PC-3 (cell line): Measurements from ENCODE around the gene AFAP1L2. TPM values are rescaled to one million over a fixed set of nuclear protein-coding genes. Genes with fewer than 3 reads are reported as not detected.
A peak's percentile ranks its signal among the peaks of the same experiment; 100 is the strongest.

Experiments
- ATAC-seq: fragments of 200-7000 bp; cut with Tn5 transposase; 2 replicates; pipeline ENCODE4 v1.9.1; 2020; ENCODE audit warnings: mild to moderate bottlenecking, moderate library complexity
- BruUV-seq: library from RNA; stranded (reverse); fragments of 400-500 nt; replicated peaks from 2 replicates; lab custom pipeline; 2021; lab: Mats Ljungman, UMichigan
- CTCF ChIA-PET: fragments of 300-600 bp; sonication (Branson Sonifier 250); formaldehyde crosslinking; loops from one replicate; lab custom pipeline; 2022; ENCODE audit warnings: antibody characterized with exemption; lab: Charles Lee
- POLR2A ChIA-PET: fragments of 300-600 bp; sonication (Branson Sonifier 250); formaldehyde crosslinking; loops from one replicate; lab custom pipeline; 2022; ENCODE audit warnings: antibody characterized with exemption; ENCODE audit not compliant: unreplicated experiment; lab: Charles Lee
- DNase-seq: peaks from one replicate; pipeline ENCODE4 v3.0.0-alpha.2; 2015
- H2AFZ ChIP-seq: fragments of 300-600 bp; sonication (generic); 2 replicates; pipeline ENCODE4 v1.6.0; 2016; ENCODE audit warnings: antibody characterized with exemption, low read length
- H3F3A ChIP-seq: fragments of 300-600 bp; sonication (generic); one replicate; pipeline ENCODE4 v1.6.0; 2017; ENCODE audit warnings: antibody characterized with exemption, low read length, control low read depth, mild to moderate bottlenecking; ENCODE audit not compliant: unreplicated experiment
- H3K27ac ChIP-seq: fragments of 300-600 bp; sonication (generic); 2 replicates; pipeline ENCODE4 v1.5.1; 2016; ENCODE audit warnings: mild to moderate bottlenecking, low read length
- H3K27me3 ChIP-seq: fragments of 300-600 bp; sonication (generic); 2 replicates; pipeline ENCODE4 v1.6.1; 2016; ENCODE audit warnings: low read length, mixed read lengths
- H3K36me3 ChIP-seq: fragments of 300-600 bp; sonication (generic); 2 replicates; pipeline ENCODE4 v1.6.1; 2016; ENCODE audit warnings: low read depth, mixed run types, low read length, mixed read lengths
- H3K4me1 ChIP-seq: fragments of 300-600 bp; sonication (generic); 2 replicates; pipeline ENCODE4 v1.5.1; 2016; ENCODE audit warnings: low read length; ENCODE audit not compliant: insufficient read depth
- H3K4me2 ChIP-seq: fragments of 300-600 bp; sonication (generic); 2 replicates; pipeline ENCODE4 v1.6.0; 2016; ENCODE audit warnings: low read length
- H3K4me3 ChIP-seq: fragments of 300-600 bp; sonication (generic); 2 replicates; pipeline ENCODE4 v1.5.1; 2016; ENCODE audit warnings: mild to moderate bottlenecking, low read length, mixed read lengths
- H3K79me2 ChIP-seq: fragments of 300-600 bp; sonication (generic); 2 replicates; pipeline ENCODE4 v1.6.1; 2017; ENCODE audit warnings: low read length, mixed read lengths
- H3K9ac ChIP-seq: fragments of 300-600 bp; sonication (generic); 2 replicates; pipeline ENCODE4 v1.6.0; 2016; ENCODE audit warnings: mild to moderate bottlenecking, low read length
- H3K9me2 ChIP-seq: fragments of 300-600 bp; sonication (generic); replicated peaks from 2 replicates; pipeline ENCODE4 v1.6.1; 2016; ENCODE audit warnings: mixed run types, low read length, mixed read lengths
- H3K9me3 ChIP-seq: fragments of 300-600 bp; sonication (generic); 2 replicates; pipeline ENCODE4 v1.6.1; 2016; ENCODE audit warnings: low read length, mixed read lengths
- H4K20me1 ChIP-seq: fragments of 300-600 bp; sonication (generic); 2 replicates; pipeline ENCODE4 v1.6.1; 2016; ENCODE audit warnings: low read length, mixed read lengths
- EZH2 ChIP-seq: fragments of 300-600 bp; sonication (generic); IDR thresholded peaks from one replicate; pipeline ENCODE4 v1.6.1; 2017; ENCODE audit warnings: antibody characterized with exemption, mild to moderate bottlenecking, low read length; ENCODE audit not compliant: unreplicated experiment
- EZH2phosphoT487 ChIP-seq: fragments of 300-600 bp; sonication (generic); IDR thresholded peaks from 2 replicates; pipeline ENCODE4 v1.6.1; 2018; ENCODE audit warnings: mild to moderate bottlenecking, antibody characterized with exemption, low read length, borderline replicate concordance
- intact Hi-C: fragments of 100-400 bp; cut with micrococcal nuclease; formaldehyde crosslinking; loops from 2 replicates; pipeline ENCODE4 v1.9.0; 2023
- total RNA-seq: library from RNA; depleted of rRNA; stranded (reverse); fragments of >200 nt; gene quantifications from 2 replicates; pipeline ENCODE4 v1.2.3, GENCODE V29; 2014
- TF ChIP-seq, protein P1 (sequence below): fragments of 300-600 bp; sonication (generic); conservative IDR thresholded peaks from 2 replicates; pipeline ENCODE4 v1.5.1; 2017; ENCODE audit warnings: antibody characterized with exemption, low read depth, mild to moderate bottlenecking, low read length

Gene AFAP1L2
- total RNA-seq, 1 experiment from 2014 or later, result 0.77 TPM

DNA sequence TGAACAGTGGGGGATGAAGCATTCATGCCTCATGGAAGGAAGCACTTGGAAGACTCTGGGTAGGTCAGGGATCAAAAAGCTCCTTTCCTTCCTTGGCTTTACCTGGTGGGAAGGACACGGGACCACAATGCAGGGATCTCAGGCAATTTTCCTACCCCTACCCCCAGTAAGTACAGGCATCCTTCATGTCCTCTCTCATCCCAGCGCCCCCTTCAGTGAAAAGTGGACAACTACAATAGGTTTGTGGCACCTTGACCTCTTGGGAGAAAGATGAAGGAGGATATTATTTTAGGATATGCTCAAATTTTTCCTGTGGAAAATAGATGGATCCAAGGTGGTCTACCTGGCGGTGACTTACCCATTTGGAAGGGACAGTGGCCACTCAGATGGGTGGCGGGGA lies 16.5 kb downstream of the AFAP1L2 start:
- intact Hi-C loops, result no loop called here
- Histone ChIP-seq H3K4me1 (peaks cover 50% of the 10 kb centered on the region), H3K4me2 (no peak overlapping the region), H3K79me2 (no peaks in the 10 kb centered on the region), H3K9ac (no peak overlapping the region), H2AFZ (no peak overlapping the region), H3K9me2 (no peaks in the 10 kb centered on the region), H3K27me3 (no peaks in the 10 kb centered on the region), H4K20me1 (no peaks in the 10 kb centered on the region), H3K9me3 (no peaks in the 10 kb centered on the region), H3F3A (no peaks in the 10 kb centered on the region), H3K27ac (no peak overlapping the region), H3K4me3 (no peak overlapping the region), H3K36me3 (no peaks in the 10 kb centered on the region)
- no peak for ATAC-seq
- POLR2A ChIA-PET, result no interaction called here
- CTCF ChIA-PET, result interaction anchor here (0.6 kb wide), 1 partner anchor 12 kb away, joined by 3 read pairs; no protein-coding TSS in a partner anchor
- no peak for TF ChIP-seq EZH2phosphoT487
- TF ChIP-seq, protein P1, sequence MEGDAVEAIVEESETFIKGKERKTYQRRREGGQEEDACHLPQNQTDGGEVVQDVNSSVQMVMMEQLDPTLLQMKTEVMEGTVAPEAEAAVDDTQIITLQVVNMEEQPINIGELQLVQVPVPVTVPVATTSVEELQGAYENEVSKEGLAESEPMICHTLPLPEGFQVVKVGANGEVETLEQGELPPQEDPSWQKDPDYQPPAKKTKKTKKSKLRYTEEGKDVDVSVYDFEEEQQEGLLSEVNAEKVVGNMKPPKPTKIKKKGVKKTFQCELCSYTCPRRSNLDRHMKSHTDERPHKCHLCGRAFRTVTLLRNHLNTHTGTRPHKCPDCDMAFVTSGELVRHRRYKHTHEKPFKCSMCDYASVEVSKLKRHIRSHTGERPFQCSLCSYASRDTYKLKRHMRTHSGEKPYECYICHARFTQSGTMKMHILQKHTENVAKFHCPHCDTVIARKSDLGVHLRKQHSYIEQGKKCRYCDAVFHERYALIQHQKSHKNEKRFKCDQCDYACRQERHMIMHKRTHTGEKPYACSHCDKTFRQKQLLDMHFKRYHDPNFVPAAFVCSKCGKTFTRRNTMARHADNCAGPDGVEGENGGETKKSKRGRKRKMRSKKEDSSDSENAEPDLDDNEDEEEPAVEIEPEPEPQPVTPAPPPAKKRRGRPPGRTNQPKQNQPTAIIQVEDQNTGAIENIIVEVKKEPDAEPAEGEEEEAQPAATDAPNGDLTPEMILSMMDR, result peak; percentile 14; the same call in 1 of the 2 replicates
- no TSS peak for BruUV-seq
- DNase-seq, result no peak

DNA sequence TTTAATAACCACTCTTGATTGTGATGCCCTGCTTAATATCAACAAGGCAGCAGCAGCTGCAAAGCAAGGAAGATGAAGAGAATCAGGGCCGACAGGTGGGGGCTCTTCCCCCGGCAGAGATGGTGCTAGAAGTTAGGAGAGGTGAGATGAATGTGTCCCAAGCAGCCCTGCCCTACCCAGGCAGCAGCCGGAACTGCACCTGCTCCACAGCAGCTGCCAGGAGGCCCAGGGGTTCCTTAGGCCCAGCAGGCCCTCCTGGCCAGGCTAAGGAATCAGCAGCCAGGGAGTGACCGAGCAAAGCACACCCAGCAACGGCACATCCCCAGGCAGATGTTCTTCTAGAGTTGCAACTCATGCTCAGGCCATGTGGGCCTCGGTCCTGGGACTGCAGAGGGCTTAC lies 17.9 kb downstream of the AFAP1L2 start:
- no peaks in the 10 kb centered on the region for H3K9me2 ChIP-seq
- ChIA-PET CTCF (no interaction called here), POLR2A (no interaction called here)
- H3K4me2 ChIP-seq, result no peak overlapping the region
- DNase-seq (no peak), ATAC-seq (no peak)
- no peaks in the 10 kb centered on the region for H3F3A ChIP-seq
- H3K9ac ChIP-seq, result no peak overlapping the region
- intact Hi-C loops, result no loop called here
- BruUV-seq, result no TSS peak
- H3K4me1 ChIP-seq, result peaks cover 37% of the 10 kb centered on the region
- TF ChIP-seq, protein P1, result no peak
- no peaks in the 10 kb centered on the region for H3K79me2 ChIP-seq
- no peak overlapping the region for H2AFZ ChIP-seq
- no peak overlapping the region for H3K4me3 ChIP-seq
- H3K36me3 ChIP-seq, result no peaks in the 10 kb centered on the region
- H3K9me3 ChIP-seq, result no peaks in the 10 kb centered on the region
- no peaks in the 10 kb centered on the region for H4K20me1 ChIP-seq
- no peak overlapping the region for H3K27ac ChIP-seq
- no peaks in the 10 kb centered on the region for H3K27me3 ChIP-seq

DNA sequence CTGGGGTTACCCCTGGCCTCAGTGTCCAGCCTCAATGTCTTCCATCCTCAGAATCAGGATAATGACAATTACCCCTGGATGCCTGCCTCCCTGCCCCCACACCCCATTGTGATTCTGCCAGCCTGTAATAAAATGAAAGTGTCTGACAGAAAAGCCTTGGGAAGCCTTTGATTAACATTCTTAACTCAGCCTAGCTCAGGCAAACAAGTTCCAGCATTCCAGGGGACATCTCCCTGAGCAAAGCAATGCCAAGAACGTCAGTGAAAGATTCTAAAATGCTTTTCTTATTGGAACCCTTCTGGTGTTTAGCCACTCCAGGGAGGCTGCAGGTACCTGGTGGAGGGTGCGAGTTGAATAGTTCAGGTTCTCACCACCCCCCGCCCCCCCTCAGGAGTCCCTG lies 18.7 kb downstream of the AFAP1L2 start:
- H3K9ac ChIP-seq, result no peak overlapping the region
- H2AFZ ChIP-seq, result no peak overlapping the region
- no peak for DNase-seq
- H3K9me3 ChIP-seq, result no peaks in the 10 kb centered on the region
- H3K79me2 ChIP-seq, result no peaks in the 10 kb centered on the region
- POLR2A ChIA-PET, result no interaction called here
- H3K4me3 ChIP-seq, result no peak overlapping the region
- ATAC-seq, result no peak
- BruUV-seq, result no TSS peak
- H3K36me3 ChIP-seq, result no peaks in the 10 kb centered on the region
- H3K27ac ChIP-seq, result no peak overlapping the region
- peaks cover 29% of the 10 kb centered on the region for H3K4me1 ChIP-seq
- no peaks in the 10 kb centered on the region for H4K20me1 ChIP-seq
- CTCF ChIA-PET, result no interaction called here
- H3K4me2 ChIP-seq, result no peak overlapping the region
- no peaks in the 10 kb centered on the region for H3K9me2 ChIP-seq
- TF ChIP-seq EZH2phosphoT487, result no peak
- TF ChIP-seq EZH2, result no peak
- TF ChIP-seq, protein P1, result no peak
- intact Hi-C loops, result no loop called here
- no peaks in the 10 kb centered on the region for H3K27me3 ChIP-seq
- H3F3A ChIP-seq, result no peaks in the 10 kb centered on the region
